Trophoblast cell (in vitro differentiated cells and primary cell): ENCODE results near the gene C1QTNF8.

Experiments
- DNase-seq, 2 donors: peaks; one replicate each; pipeline ENCODE4 v3.0.0-alpha.2; 2016
- H2AFZ ChIP-seq: 2 replicates; pipeline ENCODE4 v1.6.1; 2013; ENCODE audit warnings: low read length, moderate library complexity, mild to moderate bottlenecking; ENCODE audit not compliant: insufficient read depth, poor library complexity
- H2AK5ac ChIP-seq: 2 replicates; pipeline ENCODE4 v1.6.1; 2013; ENCODE audit warnings: mild to moderate bottlenecking, low read length
- H2BK120ac ChIP-seq: 2 replicates; pipeline ENCODE4 v1.6.1; 2013; ENCODE audit warnings: low read length, mild to moderate bottlenecking, moderate library complexity; ENCODE audit not compliant: insufficient read depth, poor library complexity
- H2BK12ac ChIP-seq: 2 replicates; pipeline ENCODE4 v1.6.1; 2013; ENCODE audit warnings: mild to moderate bottlenecking, low read length, moderate library complexity
- H2BK5ac ChIP-seq: 2 replicates; pipeline ENCODE4 v1.6.1; 2013; ENCODE audit warnings: low read length, low read depth, moderate library complexity, mild to moderate bottlenecking; ENCODE audit not compliant: poor library complexity
- H3K14ac ChIP-seq: 2 replicates; pipeline ENCODE4 v1.6.1; 2013; ENCODE audit warnings: mild to moderate bottlenecking, low read length
- H3K18ac ChIP-seq: 2 replicates; pipeline ENCODE4 v1.6.1; 2013; ENCODE audit warnings: mild to moderate bottlenecking, low read length
- H3K23ac ChIP-seq: 2 replicates; pipeline ENCODE4 v1.6.1; 2013; ENCODE audit warnings: low read length
- H3K27ac ChIP-seq: 2 replicates; pipeline ENCODE4 v1.5.1; 2013; ENCODE audit warnings: low read depth, mild to moderate bottlenecking, inconsistent platforms, low read length, moderate library complexity
- H3K27me3 ChIP-seq: 2 replicates; pipeline ENCODE4 v1.6.1; 2013; ENCODE audit warnings: inconsistent platforms, mild to moderate bottlenecking, low read length, moderate library complexity; ENCODE audit not compliant: insufficient read depth
- H3K36me3 ChIP-seq, 2 experiments: 1 replicate in 1 of 2; 2 replicates in 1 of 2; pipeline ENCODE4 v1.6.1; 2013; ENCODE audit warnings: low read length in 2 of 2, mild to moderate bottlenecking in 2 of 2, moderate library complexity in 1 of 2; ENCODE audit not compliant: insufficient read depth in 2 of 2, control insufficient read depth in 1 of 2
- H3K4ac ChIP-seq: 2 replicates; pipeline ENCODE4 v1.6.1; 2013; ENCODE audit warnings: low read depth, mild to moderate bottlenecking, low read length, moderate library complexity
- H3K4me1 ChIP-seq, 2 experiments: 1 replicate in 1 of 2; 2 replicates in 1 of 2; pipeline ENCODE4 v1.6.1; 2013; ENCODE audit warnings: low read length in 2 of 2, mild to moderate bottlenecking in 2 of 2, moderate library complexity in 1 of 2; ENCODE audit not compliant: insufficient read depth in 2 of 2, control insufficient read depth in 1 of 2
- H3K4me2 ChIP-seq: 2 replicates; pipeline ENCODE4 v1.6.1; 2013; ENCODE audit warnings: inconsistent platforms, mild to moderate bottlenecking, low read length, moderate library complexity
- H3K4me3 ChIP-seq: 2 replicates; pipeline ENCODE4 v1.5.1; 2013; ENCODE audit warnings: mild to moderate bottlenecking, low read depth, low read length, inconsistent platforms
- H3K79me1 ChIP-seq: one replicate; pipeline ENCODE4 v1.6.1; 2013; ENCODE audit warnings: low read length
- H3K79me2 ChIP-seq: 2 replicates; pipeline ENCODE4 v1.6.1; 2013; ENCODE audit warnings: low read length, mild to moderate bottlenecking; ENCODE audit not compliant: control insufficient read depth, insufficient read depth, poor library complexity
- H3K9ac ChIP-seq: 2 replicates; pipeline ENCODE4 v1.6.1; 2013; ENCODE audit warnings: mild to moderate bottlenecking, low read length
- H3K9me3 ChIP-seq: 2 replicates; pipeline ENCODE4 v1.6.1; 2013; ENCODE audit warnings: low read depth, mild to moderate bottlenecking, control low read depth, inconsistent platforms, low read length; ENCODE audit not compliant: insufficient read depth
- H4K12ac ChIP-seq: 2 replicates; pipeline ENCODE4 v1.6.1; 2013; ENCODE audit warnings: low read depth, mild to moderate bottlenecking, low read length, moderate library complexity
- H4K8ac ChIP-seq: 2 replicates; pipeline ENCODE4 v1.6.1; 2013; ENCODE audit warnings: low read depth, mild to moderate bottlenecking, low read length, moderate library complexity
- H4K91ac ChIP-seq: one replicate; pipeline ENCODE4 v1.6.1; 2013; ENCODE audit warnings: low read depth, mild to moderate bottlenecking, low read length, moderate library complexity
- WGBS: extraction: QIAGEN DNeasy Blood & Tissue Kit; methylation state at CpG from one replicate; pipeline ENCODE4 v1.1.7; 2013; ENCODE audit warnings: missing lambda C conversion rate; ENCODE audit not compliant: insufficient read length, insufficient coverage; ENCODE audit errors: extremely low coverage; 5-methylcytosine and 5-hydroxymethylcytosine counted together

Gene C1QTNF8

DNA sequence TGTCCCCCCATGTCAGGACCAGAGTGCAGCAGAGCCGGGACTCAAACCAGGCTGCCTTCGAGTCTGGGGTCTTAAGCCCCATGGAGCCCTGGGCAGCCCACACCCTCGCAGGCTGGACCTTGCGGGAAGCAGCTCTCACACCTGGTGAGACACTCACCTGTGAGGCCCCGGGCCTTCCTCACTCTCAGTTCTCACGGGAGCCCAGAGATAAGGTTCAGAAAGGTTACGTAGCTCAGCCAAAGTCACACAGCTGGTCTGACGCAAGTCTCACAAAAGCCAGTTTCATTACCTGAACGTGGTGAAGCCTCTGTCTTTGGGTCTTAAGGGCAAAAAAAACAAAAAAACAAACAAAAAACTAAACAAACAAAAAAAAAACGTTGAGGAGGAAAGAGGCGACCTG lies 56.3 kb downstream of the C1QTNF8 start:
- no peak overlapping the region for H3K4me3 ChIP-seq
- no peak overlapping the region for H3K4me2 ChIP-seq
- H3K18ac ChIP-seq = no peak overlapping the region
- no peak overlapping the region for H2AK5ac ChIP-seq
- H3K14ac ChIP-seq = no peak overlapping the region
- DNase-seq = peak in 1 of 2 donors; percentile 43
- H3K9ac ChIP-seq = no peak overlapping the region
- H3K27ac ChIP-seq = no peak overlapping the region
- H3K23ac ChIP-seq = no peak overlapping the region
- H3K4me1 ChIP-seq = peaks cover 3 to 4% of the 10 kb centered on the region in 2 experiments
- no peak overlapping the region for H2AFZ ChIP-seq
- no peak overlapping the region for H2BK12ac ChIP-seq
- no peak overlapping the region for H4K8ac ChIP-seq
- no peak overlapping the region for H2BK120ac ChIP-seq
- H3K79me2 ChIP-seq = no peaks in the 10 kb centered on the region
- no peak overlapping the region for H4K91ac ChIP-seq
- H2BK5ac ChIP-seq = no peak overlapping the region
- H3K36me3 ChIP-seq = no peaks in the 10 kb centered on the region
- H3K4ac ChIP-seq = no peak overlapping the region
- no CpG with 5 or more reads among the region's 11 CpGs for WGBS
- H4K12ac ChIP-seq = no peak overlapping the region
- no peaks in the 10 kb centered on the region for H3K79me1 ChIP-seq
- H3K27me3 ChIP-seq = no peaks in the 10 kb centered on the region
- H3K9me3 ChIP-seq = peaks cover 27% of the 10 kb centered on the region

DNA sequence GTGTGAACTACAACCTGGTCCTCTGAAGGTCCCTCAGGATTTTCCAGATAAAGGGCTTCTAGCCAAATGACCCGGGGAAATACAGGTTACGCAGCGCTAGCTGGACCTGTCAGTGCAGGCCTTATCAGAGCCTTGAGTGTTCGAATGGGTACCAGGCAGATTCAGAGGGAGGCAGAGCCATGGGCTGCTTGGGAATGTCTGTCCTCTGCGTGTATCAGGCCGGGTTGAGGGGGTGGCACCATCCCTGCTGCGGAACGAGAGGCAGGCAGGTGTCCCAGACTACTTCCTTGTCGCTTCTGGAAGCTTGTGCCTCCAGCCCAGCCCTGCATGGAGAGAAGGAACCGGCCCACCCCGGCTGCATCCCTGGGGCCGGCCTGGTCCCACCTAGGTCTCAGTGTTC lies 57.1 kb downstream of the C1QTNF8 start:
- no peak overlapping the region for H3K4ac ChIP-seq
- no peak overlapping the region for H2BK120ac ChIP-seq
- no peak overlapping the region for H2AK5ac ChIP-seq
- no peaks in the 10 kb centered on the region for H3K36me3 ChIP-seq
- no peak overlapping the region for H2BK12ac ChIP-seq
- no peak overlapping the region for H3K14ac ChIP-seq
- no peaks in the 10 kb centered on the region for H3K27me3 ChIP-seq
- H3K79me1 ChIP-seq = no peaks in the 10 kb centered on the region
- peaks cover 3 to 4% of the 10 kb centered on the region in 2 experiments for H3K4me1 ChIP-seq
- DNase-seq = no peak
- no CpG with 5 or more reads among the region's 12 CpGs for WGBS
- H4K91ac ChIP-seq = no peak overlapping the region
- H3K18ac ChIP-seq = no peak overlapping the region
- no peak overlapping the region for H3K27ac ChIP-seq
- H3K4me2 ChIP-seq = no peak overlapping the region
- peaks cover 32% of the 10 kb centered on the region for H3K9me3 ChIP-seq
- H2BK5ac ChIP-seq = no peak overlapping the region
- H4K12ac ChIP-seq = no peak overlapping the region
- H3K23ac ChIP-seq = no peak overlapping the region
- no peak overlapping the region for H4K8ac ChIP-seq
- H3K4me3 ChIP-seq = no peak overlapping the region
- H3K9ac ChIP-seq = no peak overlapping the region
- H3K79me2 ChIP-seq = no peaks in the 10 kb centered on the region
- H2AFZ ChIP-seq = no peak overlapping the region
